ENCODE data around the gene KCNT1.
A peak's percentile ranks its signal among the peaks of the same experiment; 100 is the strongest.

KCNT1 gene

GRCh38 chr9:135797507-135798262 is 95.7 kb downstream of the KCNT1 start:
- no peak overlapping the region for H3K4me2 ChIP-seq (ENCODE audit: insufficient read depth, low read length, poor library complexity, severe bottlenecking)
- no peak overlapping the region for H3K14ac ChIP-seq (ENCODE audit: low read length)
- H2AK5ac ChIP-seq (ENCODE audit: low read depth, low read length): peak overlapping the region; percentile 84
- peak overlapping the region; percentile 72 for H2BK5ac ChIP-seq (ENCODE audit: low read length)
- DNase-seq (ENCODE audit: low spot score): peak; percentile 51
- peak overlapping the region; percentile 41 for H2BK12ac ChIP-seq (ENCODE audit: low read length)
- peak overlapping the region; percentile 59 for H2AFZ ChIP-seq (ENCODE audit: low read length)
- H3K36me3 ChIP-seq (replicated peaks in 1 of 2; ENCODE audit: control insufficient read depth in 2 of 2, insufficient read depth in 2 of 2, low read length in 2 of 2): no peaks in the 10 kb centered on the region
- H3K27ac ChIP-seq (replicated peaks; ENCODE audit: low read length): no peak overlapping the region
- H3K9me3 ChIP-seq (replicated peaks in 1 of 2; ENCODE audit: control insufficient read depth in 2 of 2, insufficient read depth in 1 of 2, low read depth in 1 of 2, low read length in 2 of 2): peaks cover 0 to 2% of the 10 kb centered on the region in 2 donors
- H4K8ac ChIP-seq (ENCODE audit: low read depth, low read length): peak overlapping the region; percentile 56
- no peak overlapping the region for H2BK120ac ChIP-seq (ENCODE audit: low read depth, low read length)
- peaks cover 0 to 14% (median 0%) of the 10 kb centered on the region in 3 experiments for H3K27me3 ChIP-seq (ENCODE audit: control insufficient read depth in 3 of 3, insufficient read depth in 3 of 3, low read depth in 1 of 3, low read length in 3 of 3)
- H3K4ac ChIP-seq (ENCODE audit: low read length): no peak overlapping the region
- peak overlapping the region; percentile 43 for H4K91ac ChIP-seq (ENCODE audit: low read depth, low read length, poor library complexity)
- H3K9ac ChIP-seq (ENCODE audit: low read depth, low read length, poor library complexity): peak overlapping the region; percentile 80
- H3K4me1 ChIP-seq (ENCODE audit: control insufficient read depth in 2 of 2, insufficient read depth in 1 of 2, low read depth in 1 of 2, low read length in 2 of 2): peaks cover 0 to under 1% of the 10 kb centered on the region in 2 donors
- H3K18ac ChIP-seq (ENCODE audit: low read length): peak overlapping the region; percentile 59
- H3K4me3 ChIP-seq (ENCODE audit: low read length in 2 of 2): no peak overlapping the region
- peaks cover 2% of the 10 kb centered on the region for H3K79me1 ChIP-seq (ENCODE audit: low read depth, low read length)
- H2BK15ac ChIP-seq (ENCODE audit: low read length): peak overlapping the region; percentile 49
- peak overlapping the region; percentile 60 for H3K23ac ChIP-seq (ENCODE audit: low read depth, low read length, poor library complexity)
- WGBS, 2 donors (ENCODE audit: extremely low coverage in 2 of 2, insufficient read length in 2 of 2, insufficient replicate concordance in 1 of 2): no CpG with 5 or more reads among the region's 24 CpGs

DNA sequence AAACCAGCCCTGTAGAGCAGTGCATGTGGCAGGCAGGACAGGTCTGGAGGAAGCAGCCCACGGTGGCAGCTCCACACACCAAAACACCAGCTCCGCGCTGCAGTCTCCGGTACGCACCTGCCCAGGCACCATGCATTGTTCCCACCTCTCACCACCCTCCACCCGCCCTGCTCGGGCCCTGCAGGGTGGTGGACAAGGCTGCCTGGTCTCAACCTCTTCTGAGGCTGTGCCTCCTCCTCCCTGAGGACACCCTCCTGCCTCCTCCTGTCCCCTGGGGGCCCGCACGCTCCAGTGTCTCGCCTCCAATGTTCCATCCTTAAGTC is 96.2 kb downstream of the KCNT1 start:
- H2AFZ ChIP-seq (ENCODE audit: low read length): peak overlapping the region; percentile 59
- H2BK15ac ChIP-seq (ENCODE audit: low read length): peak overlapping the region; percentile 1
- peak overlapping the region; percentile 72 for H3K18ac ChIP-seq (ENCODE audit: low read length)
- no CpG with 5 or more reads among the region's 10 CpGs for WGBS, 2 donors (ENCODE audit: extremely low coverage in 2 of 2, insufficient read length in 2 of 2, insufficient replicate concordance in 1 of 2)
- no peaks in the 10 kb centered on the region for H3K36me3 ChIP-seq (replicated peaks in 1 of 2; ENCODE audit: control insufficient read depth in 2 of 2, insufficient read depth in 2 of 2, low read length in 2 of 2)
- no peak overlapping the region for H2BK12ac ChIP-seq (ENCODE audit: low read length)
- H3K4ac ChIP-seq (ENCODE audit: low read length): no peak overlapping the region
- peaks cover 0 to 6% of the 10 kb centered on the region in 2 donors for H3K4me1 ChIP-seq (ENCODE audit: control insufficient read depth in 2 of 2, insufficient read depth in 1 of 2, low read depth in 1 of 2, low read length in 2 of 2)
- no peak for DNase-seq (ENCODE audit: low spot score)
- H3K9ac ChIP-seq (ENCODE audit: low read depth, low read length, poor library complexity): peak overlapping the region; percentile 80
- H3K27me3 ChIP-seq (ENCODE audit: control insufficient read depth in 3 of 3, insufficient read depth in 3 of 3, low read depth in 1 of 3, low read length in 3 of 3): peaks cover 0 to 10% (median 0%) of the 10 kb centered on the region in 3 experiments
- peak overlapping the region; percentile 72 for H2BK5ac ChIP-seq (ENCODE audit: low read length)
- H3K4me3 ChIP-seq (ENCODE audit: low read length in 2 of 2): no peak overlapping the region
- H3K23ac ChIP-seq (ENCODE audit: low read depth, low read length, poor library complexity): peak overlapping the region; percentile 5
- H3K9me3 ChIP-seq (replicated peaks in 1 of 2; ENCODE audit: control insufficient read depth in 2 of 2, insufficient read depth in 1 of 2, low read depth in 1 of 2, low read length in 2 of 2): peaks cover 0 to 2% of the 10 kb centered on the region in 2 donors
- peaks cover 2% of the 10 kb centered on the region for H3K79me1 ChIP-seq (ENCODE audit: low read depth, low read length)
- peak overlapping the region; percentile 47 for H3K14ac ChIP-seq (ENCODE audit: low read length)
- H2BK120ac ChIP-seq (ENCODE audit: low read depth, low read length): no peak overlapping the region
- H3K27ac ChIP-seq (replicated peaks; ENCODE audit: low read length): no peak overlapping the region
- no peak overlapping the region for H3K4me2 ChIP-seq (ENCODE audit: insufficient read depth, low read length, poor library complexity, severe bottlenecking)
- H4K8ac ChIP-seq (ENCODE audit: low read depth, low read length): peak overlapping the region; percentile 56
- peak overlapping the region; percentile 66 for H2AK5ac ChIP-seq (ENCODE audit: low read depth, low read length)
- no peak overlapping the region for H4K91ac ChIP-seq (ENCODE audit: low read depth, low read length, poor library complexity)

- H3K14ac ChIP-seq (ENCODE audit: low read length): no peak overlapping the region
- H3K9ac ChIP-seq (ENCODE audit: low read depth, low read length, poor library complexity): no peak overlapping the region
- peaks cover 0 to 4% (median 0%) of the 10 kb centered on the region in 3 experiments for H3K27me3 ChIP-seq (ENCODE audit: control insufficient read depth in 3 of 3, insufficient read depth in 3 of 3, low read depth in 1 of 3, low read length in 3 of 3)
- no CpG with 5 or more reads among the region's 13 CpGs for WGBS, 2 donors (ENCODE audit: extremely low coverage in 2 of 2, insufficient read length in 2 of 2, insufficient replicate concordance in 1 of 2)
- H3K27ac ChIP-seq (replicated peaks; ENCODE audit: low read length): no peak overlapping the region
- H2BK120ac ChIP-seq (ENCODE audit: low read depth, low read length): no peak overlapping the region
- H3K9me3 ChIP-seq (replicated peaks in 1 of 2; ENCODE audit: control insufficient read depth in 2 of 2, insufficient read depth in 1 of 2, low read depth in 1 of 2, low read length in 2 of 2): peaks cover 0 to 2% of the 10 kb centered on the region in 2 donors
- peak overlapping the region; percentile 5 for H3K23ac ChIP-seq (ENCODE audit: low read depth, low read length, poor library complexity)
- H2BK5ac ChIP-seq (ENCODE audit: low read length): peak overlapping the region; percentile 72
- H2AK5ac ChIP-seq (ENCODE audit: low read depth, low read length): no peak overlapping the region
- H3K4ac ChIP-seq (ENCODE audit: low read length): no peak overlapping the region
- no peak overlapping the region for H3K4me2 ChIP-seq (ENCODE audit: insufficient read depth, low read length, poor library complexity, severe bottlenecking)
- H2AFZ ChIP-seq (ENCODE audit: low read length): no peak overlapping the region
- H3K4me3 ChIP-seq (ENCODE audit: low read length in 2 of 2): no peak overlapping the region
- H3K18ac ChIP-seq (ENCODE audit: low read length): no peak overlapping the region
- H4K91ac ChIP-seq (ENCODE audit: low read depth, low read length, poor library complexity): no peak overlapping the region
- H3K36me3 ChIP-seq (replicated peaks in 1 of 2; ENCODE audit: control insufficient read depth in 2 of 2, insufficient read depth in 2 of 2, low read length in 2 of 2): no peaks in the 10 kb centered on the region
- H3K79me1 ChIP-seq (ENCODE audit: low read depth, low read length): peaks cover 4% of the 10 kb centered on the region
- no peak overlapping the region for H2BK15ac ChIP-seq (ENCODE audit: low read length)
- no peak overlapping the region for H4K8ac ChIP-seq (ENCODE audit: low read depth, low read length)
- H2BK12ac ChIP-seq (ENCODE audit: low read length): no peak overlapping the region
- H3K4me1 ChIP-seq (ENCODE audit: control insufficient read depth in 2 of 2, insufficient read depth in 1 of 2, low read depth in 1 of 2, low read length in 2 of 2): peaks cover 1 to 8% of the 10 kb centered on the region in 2 donors
- DNase-seq (ENCODE audit: low spot score): no peak
Measured at GRCh38 chr9:135799261-135799660, 97.3 kb downstream of the KCNT1 start.

DNA sequence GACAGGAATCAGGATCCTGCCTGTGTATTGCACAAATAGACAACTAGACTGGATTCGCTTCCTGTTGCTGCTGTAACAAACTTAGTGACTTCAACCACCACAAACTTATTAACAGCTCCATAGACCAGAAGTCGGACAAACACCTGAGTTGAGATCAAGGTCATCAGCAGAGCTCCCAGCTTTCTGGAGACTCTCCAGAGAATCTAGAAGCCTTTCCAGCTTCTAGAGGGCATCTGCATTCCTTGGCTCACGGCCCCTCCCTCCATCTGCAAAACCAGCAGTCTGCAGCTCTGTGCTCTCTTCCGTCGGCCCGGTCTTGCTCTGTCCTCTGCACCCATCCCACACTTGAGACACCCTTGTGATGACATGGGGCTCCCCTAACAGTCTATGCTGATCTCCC is 99.1 kb downstream of the KCNT1 start:
- Histone ChIP-seq H3K4me3 (ENCODE audit: low read length in 2 of 2) (no peak overlapping the region), H2BK120ac (ENCODE audit: low read depth, low read length) (no peak overlapping the region), H3K4me2 (ENCODE audit: insufficient read depth, low read length, poor library complexity, severe bottlenecking) (no peak overlapping the region), H2BK12ac (ENCODE audit: low read length) (no peak overlapping the region), H3K9me3 (replicated peaks in 1 of 2; ENCODE audit: control insufficient read depth in 2 of 2, insufficient read depth in 1 of 2, low read depth in 1 of 2, low read length in 2 of 2) (peaks cover 0 to 2% of the 10 kb centered on the region in 2 donors), H2BK5ac (ENCODE audit: low read length) (no peak overlapping the region), H2AK5ac (ENCODE audit: low read depth, low read length) (no peak overlapping the region), H3K4me1 (ENCODE audit: control insufficient read depth in 2 of 2, insufficient read depth in 1 of 2, low read depth in 1 of 2, low read length in 2 of 2) (peaks cover 1 to 8% of the 10 kb centered on the region in 2 donors), H3K27me3 (ENCODE audit: control insufficient read depth in 3 of 3, insufficient read depth in 3 of 3, low read depth in 1 of 3, low read length in 3 of 3) (no peaks in the 10 kb centered on the region), H3K79me1 (ENCODE audit: low read depth, low read length) (peaks cover 7% of the 10 kb centered on the region), H3K27ac (replicated peaks; ENCODE audit: low read length) (no peak overlapping the region), H3K36me3 (replicated peaks in 1 of 2; ENCODE audit: control insufficient read depth in 2 of 2, insufficient read depth in 2 of 2, low read length in 2 of 2) (no peaks in the 10 kb centered on the region), H4K8ac (ENCODE audit: low read depth, low read length) (no peak overlapping the region), H3K9ac (ENCODE audit: low read depth, low read length, poor library complexity) (no peak overlapping the region), H3K14ac (ENCODE audit: low read length) (no peak overlapping the region), H2AFZ (ENCODE audit: low read length) (no peak overlapping the region), H3K4ac (ENCODE audit: low read length) (no peak overlapping the region), H3K18ac (ENCODE audit: low read length) (no peak overlapping the region), H2BK15ac (ENCODE audit: low read length) (no peak overlapping the region), H3K23ac (ENCODE audit: low read depth, low read length, poor library complexity) (no peak overlapping the region), H4K91ac (ENCODE audit: low read depth, low read length, poor library complexity) (no peak overlapping the region)
- DNase-seq (ENCODE audit: low spot score): no peak
- no CpG with 5 or more reads among the region's 6 CpGs for WGBS, 2 donors (ENCODE audit: extremely low coverage in 2 of 2, insufficient read length in 2 of 2, insufficient replicate concordance in 1 of 2)
